SK-N-MC (cell line): ENCODE data around the gene HPSE.

Experiments
- EZH2 ChIP-seq: fragments of 200-600 bp; sonication (generic); IDR thresholded peaks from one replicate; pipeline ENCODE4 v1.6.1; 2017; ENCODE audit warnings: antibody characterized with exemption
- FOXP2 ChIP-seq: optimal IDR thresholded peaks from 2 replicates; pipeline ENCODE3; 2011; ENCODE audit warnings: mild to moderate bottlenecking, moderate library complexity; ENCODE audit not compliant: insufficient read depth; ENCODE audit errors: extremely low read length, control extremely low read depth
- POLR2AphosphoS5 ChIP-seq: IDR thresholded peaks from 2 replicates; pipeline ENCODE4 v1.6.1; 2012; ENCODE audit warnings: mild to moderate bottlenecking, low read depth, low read length, borderline replicate concordance

GRCh38 chr4:83361416-83362103, 26.9 kb upstream of the HPSE start:
- TF ChIP-seq EZH2: no peak
- no peak for TF ChIP-seq POLR2AphosphoS5
- no peak for TF ChIP-seq FOXP2
